ENCODE results near the gene RS1.

- TF ChIP-seq TRIM28 (IDR thresholded peaks at IDR 0.05) (no peak), DACH1 (IDR thresholded peaks at IDR 0.05; ENCODE audit: partially characterized antibody) (no peak), RB1 (IDR thresholded peaks at IDR 0.05; ENCODE audit: low read depth) (no peak)
Observed at GRCh38 chrX:18619288-18619687, 52.6 kb downstream of the RS1 start.

Data from K562 (cell line).